HepG2 (cell line): ENCODE measurements around the gene KSR1. TPM values are rescaled to one million over a fixed set of nuclear protein-coding genes. Genes with fewer than 3 reads are reported as not detected.

Source experiments
- CBFB ChIP-seq: sonication (generic); formaldehyde crosslinking; IDR thresholded peaks from 2 replicates; pipeline ENCODE4 v1.4.0; 2020; ENCODE audit warnings: missing genetic modification reagents
- HIVEP1 ChIP-seq: sonication (generic); formaldehyde crosslinking; IDR thresholded peaks from 2 replicates; pipeline ENCODE4 v1.4.0; 2020; ENCODE audit warnings: mild to moderate bottlenecking, missing genetic modification reagents
- HOXD1 ChIP-seq: sonication (generic); formaldehyde crosslinking; IDR thresholded peaks from 2 replicates; pipeline ENCODE4 v1.5.0; 2020; ENCODE audit warnings: missing genetic modification reagents
- MLXIP ChIP-seq: sonication (generic); formaldehyde crosslinking; IDR thresholded peaks from 2 replicates; pipeline ENCODE4 v1.9.0; 2021; ENCODE audit warnings: missing genetic modification reagents, borderline replicate concordance
- PHF5A ChIP-seq: IDR thresholded peaks from one replicate; pipeline ENCODE4 v1.6.1; 2018; ENCODE audit warnings: low read depth, missing genetic modification reagents; ENCODE audit not compliant: unreplicated experiment
- PLSCR1 ChIP-seq: sonication (generic); formaldehyde crosslinking; IDR thresholded peaks from 2 replicates; pipeline ENCODE4 v1.5.0; 2020; ENCODE audit warnings: missing genetic modification reagents, mild to moderate bottlenecking, borderline replicate concordance
- SMAD3 ChIP-seq: sonication (generic); formaldehyde crosslinking; IDR thresholded peaks from 2 replicates; pipeline ENCODE4 v1.4.0; 2020; ENCODE audit warnings: missing genetic modification reagents
- ZNF407 ChIP-seq: sonication (generic); formaldehyde crosslinking; IDR thresholded peaks from one replicate; pipeline ENCODE4 v1.5.1; 2020; ENCODE audit warnings: mild to moderate bottlenecking, missing genetic modification reagents; ENCODE audit errors: not compliant biosample characterization
- ZNF775 ChIP-seq: sonication (generic); formaldehyde crosslinking; IDR thresholded peaks from 2 replicates; pipeline ENCODE4 v1.4.0; 2020; ENCODE audit warnings: missing genetic modification reagents, mild to moderate bottlenecking, moderate library complexity, borderline replicate concordance
- ZNF83 ChIP-seq: sonication (generic); formaldehyde crosslinking; IDR thresholded peaks from 2 replicates; pipeline ENCODE4 v1.4.0; 2020; ENCODE audit warnings: missing genetic modification reagents, mild to moderate bottlenecking, borderline replicate concordance
- polyA plus RNA-seq, 8 experiments: library from polyadenylated mRNA; depleted of rRNA in 3 of 8; stranded (reverse) in 7 of 8; unstranded in 1 of 8; fragments of >200 nt; fragmentation: Illumina TruSeq in 4 of 8; extraction: Trizol in 4 of 8; gene quantifications; 2 replicates each; pipeline versions ENCODE4 v1.2.1 to v1.2.3, GENCODE V29; 2011 to 2016; ENCODE audit warnings: low read depth in 4 of 8, missing spikeins in 1 of 8, mixed read lengths in 1 of 8; ENCODE audit not compliant: insufficient read depth in 1 of 8
- total RNA-seq, 5 experiments: library from RNA; depleted of rRNA; stranded (reverse); fragments of >200 nt; fragmentation: Illumina TruSeq; extraction: Trizol; gene quantifications; 2 replicates each; pipeline ENCODE4 v1.2.3, GENCODE V29; 2016; ENCODE audit warnings: low read depth in 1 of 5
- TF ChIP-seq, protein P1 (sequence below): sonication (generic); formaldehyde crosslinking; IDR thresholded peaks from 2 replicates; pipeline ENCODE4 v1.5.0; 2020; ENCODE audit warnings: missing genetic modification reagents
- TF ChIP-seq, protein P2 (sequence below): sonication (generic); formaldehyde crosslinking; conservative IDR thresholded peaks from 2 replicates; pipeline ENCODE4 v1.8.0; 2022; ENCODE audit warnings: mild to moderate bottlenecking, moderate library complexity, missing genetic modification reagents

The KSR1 gene
- total and polyA plus RNA-seq, 2 of the 13 experiments (the other 11 are each of a cell fraction or from before 2014, with no cell fraction given), result 10.1 to 16.6 TPM

GRCh38 chr17:27520491-27521185 is 64.4 kb downstream of the KSR1 start (continued):
- no peak for TF ChIP-seq ZNF407
- no peak for TF ChIP-seq ZNF775
- TF ChIP-seq, protein P1, sequence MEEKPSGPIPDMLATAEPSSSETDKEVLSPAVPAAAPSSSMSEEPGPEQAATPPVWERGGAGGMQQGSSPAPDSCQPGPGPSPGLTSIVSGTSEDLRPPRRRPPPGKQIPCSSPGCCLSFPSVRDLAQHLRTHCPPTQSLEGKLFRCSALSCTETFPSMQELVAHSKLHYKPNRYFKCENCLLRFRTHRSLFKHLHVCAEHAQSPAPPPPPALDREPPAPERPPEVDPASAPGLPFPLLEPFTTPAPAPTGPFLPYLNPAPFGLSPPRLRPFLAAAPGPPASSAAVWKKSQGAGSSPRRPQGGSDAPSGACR, result no peak
- no peak for TF ChIP-seq PLSCR1 (CRISPR knock-in tag)
- no peak for TF ChIP-seq SMAD3
- TF ChIP-seq, protein P2, sequence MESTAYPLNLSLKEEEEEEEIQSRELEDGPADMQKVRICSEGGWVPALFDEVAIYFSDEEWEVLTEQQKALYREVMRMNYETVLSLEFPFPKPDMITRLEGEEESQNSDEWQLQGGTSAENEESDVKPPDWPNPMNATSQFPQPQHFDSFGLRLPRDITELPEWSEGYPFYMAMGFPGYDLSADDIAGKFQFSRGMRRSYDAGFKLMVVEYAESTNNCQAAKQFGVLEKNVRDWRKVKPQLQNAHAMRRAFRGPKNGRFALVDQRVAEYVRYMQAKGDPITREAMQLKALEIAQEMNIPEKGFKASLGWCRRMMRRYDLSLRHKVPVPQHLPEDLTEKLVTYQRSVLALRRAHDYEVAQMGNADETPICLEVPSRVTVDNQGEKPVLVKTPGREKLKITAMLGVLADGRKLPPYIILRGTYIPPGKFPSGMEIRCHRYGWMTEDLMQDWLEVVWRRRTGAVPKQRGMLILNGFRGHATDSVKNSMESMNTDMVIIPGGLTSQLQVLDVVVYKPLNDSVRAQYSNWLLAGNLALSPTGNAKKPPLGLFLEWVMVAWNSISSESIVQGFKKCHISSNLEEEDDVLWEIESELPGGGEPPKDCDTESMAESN (CRISPR knock-in tag), result no peak
- TF ChIP-seq MLXIP (CRISPR knock-in tag), result no peak
- TF ChIP-seq ZNF83, result no peak
- no peak for TF ChIP-seq HOXD1 (CRISPR knock-in tag)
- no peak; the same call in 1 of the 2 replicates for TF ChIP-seq HIVEP1 (CRISPR knock-in tag)
- no peak for TF ChIP-seq PHF5A (CRISPR knock-in tag)
- TF ChIP-seq CBFB (CRISPR knock-in tag), result no peak
